HL-60 (cell line): ENCODE measurements around the gene CRLF2.

Source experiments
- DNase-seq, 2 experiments: peaks; one replicate each; pipeline ENCODE4 v3.0.0-alpha.2; 2010 to 2020; ENCODE audit warnings: low read depth in 1 of 2, low spot score in 1 of 2
- H3K27ac ChIP-seq: fragments of 250-450 bp; sonication (Bioruptor Pico); replicated peaks from 2 replicates; pipeline ENCODE4 v1.5.1; 2020; ENCODE audit warnings: mild to moderate bottlenecking, moderate library complexity
- H3K27me3 ChIP-seq: fragments of 250-450 bp; sonication (Bioruptor Pico); 2 replicates; pipeline ENCODE4 v1.5.1; 2021; ENCODE audit warnings: mild to moderate bottlenecking, moderate library complexity; ENCODE audit not compliant: insufficient read depth, poor library complexity, severe bottlenecking
- H3K4me3 ChIP-seq: replicated peaks from 2 replicates; pipeline ENCODE4 v1.5.1; 2011; ENCODE audit warnings: mild to moderate bottlenecking, control low read depth, low read length; ENCODE audit not compliant: insufficient read depth
- GABPA ChIP-seq: IDR thresholded peaks from 2 replicates; pipeline ENCODE4 v1.6.1; 2012; ENCODE audit warnings: low read depth
- POLR2AphosphoS5 ChIP-seq: IDR thresholded peaks from 2 replicates; pipeline ENCODE4 v1.6.1; 2012; ENCODE audit warnings: low read depth
- SPI1 ChIP-seq: IDR thresholded peaks from 2 replicates; pipeline ENCODE4 v1.6.1; 2012; ENCODE audit warnings: low read depth, mild to moderate bottlenecking, borderline replicate concordance
- TF ChIP-seq, protein P1 (sequence below): IDR thresholded peaks from 2 replicates; pipeline ENCODE4 v1.6.1; 2012; ENCODE audit warnings: low read depth; ENCODE audit not compliant: insufficient replicate concordance
- TF ChIP-seq, protein P2 (sequence below): IDR thresholded peaks from one replicate; pipeline ENCODE4 v1.5.1; 2011; ENCODE audit warnings: low read length, control low read depth, inconsistent platforms; ENCODE audit not compliant: insufficient read depth

CRLF2 gene

DNA sequence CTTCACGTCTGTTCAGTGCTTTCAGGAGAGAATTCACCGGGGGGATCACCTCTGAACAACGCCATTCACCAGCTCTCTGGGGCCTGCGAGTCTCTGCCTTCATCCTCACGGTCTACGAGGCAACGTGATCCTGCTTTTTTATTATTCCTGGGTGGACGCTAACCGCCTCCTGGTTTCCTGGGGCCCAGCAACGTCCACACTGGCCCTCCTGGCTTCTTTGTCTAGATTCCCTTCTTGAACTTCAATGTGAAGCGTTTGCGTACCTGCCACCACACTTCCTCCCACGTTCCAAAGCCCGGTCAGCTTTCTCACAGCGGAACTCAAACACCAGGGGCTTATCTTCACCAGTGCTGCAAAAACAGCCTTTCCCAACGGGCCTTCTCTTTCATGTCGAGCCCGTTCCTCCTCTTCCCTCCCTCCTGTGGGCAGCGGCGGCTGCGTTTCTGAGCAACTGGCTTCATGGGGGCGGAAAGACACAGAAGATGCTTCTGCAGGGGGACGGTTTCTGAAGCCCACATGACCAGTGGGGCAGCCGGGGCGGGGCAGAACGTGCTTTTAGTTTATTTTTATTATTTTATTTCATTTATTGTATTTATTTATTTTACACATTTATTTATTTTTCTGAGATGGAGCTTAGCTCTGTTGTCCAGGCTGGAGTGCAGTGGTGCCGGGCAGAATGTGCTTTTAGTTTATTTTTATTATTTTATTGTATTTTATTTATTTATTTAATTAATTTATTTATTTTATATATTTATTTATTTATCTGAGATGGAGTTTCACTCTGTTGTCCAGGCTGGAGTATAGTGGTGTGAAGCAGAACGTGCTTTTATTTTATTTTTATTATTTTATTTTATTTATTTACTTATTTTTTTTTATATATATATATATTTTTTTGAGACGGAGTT is 64.6 kb downstream of the CRLF2 start:
- Histone ChIP-seq H3K27ac (no peak overlapping the region), H3K4me3 (no peak overlapping the region), H3K27me3 (no peaks in the 10 kb centered on the region)
- DNase-seq = no peak
- TF ChIP-seq, protein P1, sequence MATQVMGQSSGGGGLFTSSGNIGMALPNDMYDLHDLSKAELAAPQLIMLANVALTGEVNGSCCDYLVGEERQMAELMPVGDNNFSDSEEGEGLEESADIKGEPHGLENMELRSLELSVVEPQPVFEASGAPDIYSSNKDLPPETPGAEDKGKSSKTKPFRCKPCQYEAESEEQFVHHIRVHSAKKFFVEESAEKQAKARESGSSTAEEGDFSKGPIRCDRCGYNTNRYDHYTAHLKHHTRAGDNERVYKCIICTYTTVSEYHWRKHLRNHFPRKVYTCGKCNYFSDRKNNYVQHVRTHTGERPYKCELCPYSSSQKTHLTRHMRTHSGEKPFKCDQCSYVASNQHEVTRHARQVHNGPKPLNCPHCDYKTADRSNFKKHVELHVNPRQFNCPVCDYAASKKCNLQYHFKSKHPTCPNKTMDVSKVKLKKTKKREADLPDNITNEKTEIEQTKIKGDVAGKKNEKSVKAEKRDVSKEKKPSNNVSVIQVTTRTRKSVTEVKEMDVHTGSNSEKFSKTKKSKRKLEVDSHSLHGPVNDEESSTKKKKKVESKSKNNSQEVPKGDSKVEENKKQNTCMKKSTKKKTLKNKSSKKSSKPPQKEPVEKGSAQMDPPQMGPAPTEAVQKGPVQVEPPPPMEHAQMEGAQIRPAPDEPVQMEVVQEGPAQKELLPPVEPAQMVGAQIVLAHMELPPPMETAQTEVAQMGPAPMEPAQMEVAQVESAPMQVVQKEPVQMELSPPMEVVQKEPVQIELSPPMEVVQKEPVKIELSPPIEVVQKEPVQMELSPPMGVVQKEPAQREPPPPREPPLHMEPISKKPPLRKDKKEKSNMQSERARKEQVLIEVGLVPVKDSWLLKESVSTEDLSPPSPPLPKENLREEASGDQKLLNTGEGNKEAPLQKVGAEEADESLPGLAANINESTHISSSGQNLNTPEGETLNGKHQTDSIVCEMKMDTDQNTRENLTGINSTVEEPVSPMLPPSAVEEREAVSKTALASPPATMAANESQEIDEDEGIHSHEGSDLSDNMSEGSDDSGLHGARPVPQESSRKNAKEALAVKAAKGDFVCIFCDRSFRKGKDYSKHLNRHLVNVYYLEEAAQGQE = no peak
- no peak for TF ChIP-seq POLR2AphosphoS5
- TF ChIP-seq SPI1 = no peak
- TF ChIP-seq, protein P2, sequence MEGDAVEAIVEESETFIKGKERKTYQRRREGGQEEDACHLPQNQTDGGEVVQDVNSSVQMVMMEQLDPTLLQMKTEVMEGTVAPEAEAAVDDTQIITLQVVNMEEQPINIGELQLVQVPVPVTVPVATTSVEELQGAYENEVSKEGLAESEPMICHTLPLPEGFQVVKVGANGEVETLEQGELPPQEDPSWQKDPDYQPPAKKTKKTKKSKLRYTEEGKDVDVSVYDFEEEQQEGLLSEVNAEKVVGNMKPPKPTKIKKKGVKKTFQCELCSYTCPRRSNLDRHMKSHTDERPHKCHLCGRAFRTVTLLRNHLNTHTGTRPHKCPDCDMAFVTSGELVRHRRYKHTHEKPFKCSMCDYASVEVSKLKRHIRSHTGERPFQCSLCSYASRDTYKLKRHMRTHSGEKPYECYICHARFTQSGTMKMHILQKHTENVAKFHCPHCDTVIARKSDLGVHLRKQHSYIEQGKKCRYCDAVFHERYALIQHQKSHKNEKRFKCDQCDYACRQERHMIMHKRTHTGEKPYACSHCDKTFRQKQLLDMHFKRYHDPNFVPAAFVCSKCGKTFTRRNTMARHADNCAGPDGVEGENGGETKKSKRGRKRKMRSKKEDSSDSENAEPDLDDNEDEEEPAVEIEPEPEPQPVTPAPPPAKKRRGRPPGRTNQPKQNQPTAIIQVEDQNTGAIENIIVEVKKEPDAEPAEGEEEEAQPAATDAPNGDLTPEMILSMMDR = no peak
- no peak for TF ChIP-seq GABPA

DNA sequence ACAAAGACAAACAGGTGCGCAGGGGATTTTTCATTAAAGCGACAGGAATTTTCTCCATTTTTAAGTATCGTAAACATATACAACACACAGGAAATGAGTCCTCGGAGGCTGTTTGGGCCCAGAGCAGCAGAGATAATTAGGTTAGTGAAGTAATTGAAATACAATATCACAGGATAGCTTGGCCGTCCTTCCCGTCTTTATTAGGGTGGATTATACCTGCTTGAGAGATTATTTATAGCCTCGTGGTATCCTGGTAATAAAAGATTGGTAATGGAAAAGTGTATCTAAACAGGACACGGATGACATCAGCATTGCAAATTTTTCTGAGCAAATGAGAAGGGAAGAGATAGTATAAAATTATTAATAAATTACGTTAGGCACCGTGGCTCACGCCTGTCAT is 68.2 kb downstream of the CRLF2 start:
- TF ChIP-seq, protein P2 = no peak
- no peak overlapping the region for H3K4me3 ChIP-seq
- no peak overlapping the region for H3K27ac ChIP-seq
- H3K27me3 ChIP-seq = no peaks in the 10 kb centered on the region
- DNase-seq = no peak
